ENCODE measurements around the gene SPINK2. TPM values are rescaled to one million over a fixed set of nuclear protein-coding genes. Genes with fewer than 3 reads are reported as not detected.
A peak's percentile ranks its signal among the peaks of the same experiment; 100 is the strongest.

The SPINK2 gene
- total and polyA plus RNA-seq, 10 of the 15 experiments (the other 5 are each of a cell fraction or from before 2014, with no cell fraction given): 0.13 to 1.0 (median 0.61) TPM; not detected in 1

DNA sequence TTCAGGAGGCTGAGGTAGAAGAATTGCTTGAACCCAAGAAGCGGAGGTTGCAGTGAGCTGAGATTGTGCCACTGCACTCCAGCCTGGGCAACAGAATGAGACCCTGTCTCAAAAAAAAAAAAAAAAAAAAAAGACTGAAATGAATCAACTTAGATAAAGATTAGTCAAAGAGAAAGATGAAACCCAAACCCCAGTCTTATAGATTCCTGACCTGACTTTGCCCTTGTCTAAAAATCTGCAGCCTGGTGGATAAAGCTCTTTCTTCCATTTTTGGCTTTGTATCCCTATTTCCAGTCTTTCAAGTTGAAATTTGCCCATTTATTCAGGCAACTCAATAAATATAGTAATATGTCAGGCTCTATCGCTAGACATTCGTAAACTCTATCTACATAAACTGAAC, 39.3 kb upstream of the SPINK2 start:
- Histone ChIP-seq H3K9me3 (replicated peaks; ENCODE audit: control insufficient read depth, insufficient read depth, low read length) (no peaks in the 10 kb centered on the region), H4K20me1 (ENCODE audit: control insufficient read depth, insufficient read depth) (no peaks in the 10 kb centered on the region), H3K27ac (ENCODE audit: control insufficient read depth, insufficient read depth) (no peak overlapping the region), H3K9ac (ENCODE audit: control insufficient read depth, insufficient read depth, low read length) (no peak overlapping the region), H3K36me3 (ENCODE audit: control insufficient read depth in 2 of 2, insufficient read depth in 2 of 2, low read length in 1 of 2) (no peaks in the 10 kb centered on the region), H3K4me1 (ENCODE audit: control insufficient read depth, insufficient read depth, low read length) (peaks cover 22% of the 10 kb centered on the region), H3K4me2 (ENCODE audit: control insufficient read depth, insufficient read depth) (no peak overlapping the region), H2AFZ (ENCODE audit: control insufficient read depth, low read depth, low read length) (no peak overlapping the region), H3K27me3 (replicated peaks in 1 of 2; ENCODE audit: control insufficient read depth in 2 of 2, insufficient read depth in 2 of 2, low read length in 1 of 2) (no peaks in the 10 kb centered on the region), H3K79me2 (ENCODE audit: control insufficient read depth, insufficient read depth, low read length) (no peaks in the 10 kb centered on the region), H3K4me3 (no peak overlapping the region)
- ATAC-seq: peak; percentile 67
- BruUV-seq (replicated peaks): no TSS peak
- ChIA-PET RAD21 (ENCODE audit: unreplicated experiment) (interaction anchor here (1.2 kb wide), 1 partner anchor 117 kb away, joined by 3 read pairs; the partner anchor contains the start of gene NOA1), SMC1A (ENCODE audit: uncharacterized antibody, unreplicated experiment) (interaction anchor here (1.2 to 2.2 kb wide), 3 partner anchors 9 to 51 kb away, joined by 3 to 6 read pairs (median 4); no protein-coding TSS in a partner anchor), POLR2A (interaction anchor here (0.7 kb wide), 1 partner anchor 317 kb away, joined by 3 read pairs; no protein-coding TSS in a partner anchor), CTCF (interaction anchor here (1.6 kb wide), 1 partner anchor 24 kb away, joined by 8 read pairs; no protein-coding TSS in a partner anchor)
- in situ Hi-C loops (cut with MboI) (no loop called here), intact Hi-C loops (cut with micrococcal nuclease; ENCODE audit: unreplicated experiment) (loop anchor here (5.0 kb wide), 1 partner anchor 47 kb away; the partner anchor contains the start of gene REST)
- no peak for DNase-seq (ENCODE audit: low read depth, low spot score)
- FAIRE-seq: no peak
- WGBS (ENCODE audit: insufficient coverage, insufficient replicate concordance, low lambda C conversion rate, missing lambda C conversion rate): 12% methylated on average over 3 of the region's 3 CpGs
- TF ChIP-seq DPF2 (IDR thresholded peaks at IDR 0.05) (no peak), BCL11A (IDR thresholded peaks at IDR 0.05; ENCODE audit: low read depth, low read length) (peak; percentile 45; the same call in 1 of the 2 replicates), IRF4 (IDR thresholded peaks at IDR 0.05; ENCODE audit: low read depth, low read length) (peak; percentile 79; the same call in 1 of the 2 replicates), JUNB (IDR thresholded peaks at IDR 0.05) (peak; percentile 95), PAX5 (IDR thresholded peaks at IDR 0.05; ENCODE audit: borderline replicate concordance, low read depth, low read length) (no peak), EED (IDR thresholded peaks at IDR 0.05; ENCODE audit: low read depth) (0 out of 2 replicates have a peak, but pooled peaks have one; percentile 19), PAX8 (IDR thresholded peaks at IDR 0.05) (no peak), NFIC (IDR thresholded peaks at IDR 0.05; ENCODE audit: low read depth, low read length) (peak; percentile 68), EP300 (IDR thresholded peaks at IDR 0.05; ENCODE audit: borderline replicate concordance in 1 of 2, control insufficient read depth in 1 of 2, low read depth in 2 of 2, low read length in 2 of 2) (0 out of 4 replicates have a peak, but pooled peaks of 1 of the 2 experiments have one; percentile 15), KDM1A (IDR thresholded peaks at IDR 0.05; ENCODE audit: borderline replicate concordance) (no peak), RUNX3 (IDR thresholded peaks at IDR 0.05; ENCODE audit: low read length) (peak; percentile 71)
- TF ChIP-seq, protein P1, sequence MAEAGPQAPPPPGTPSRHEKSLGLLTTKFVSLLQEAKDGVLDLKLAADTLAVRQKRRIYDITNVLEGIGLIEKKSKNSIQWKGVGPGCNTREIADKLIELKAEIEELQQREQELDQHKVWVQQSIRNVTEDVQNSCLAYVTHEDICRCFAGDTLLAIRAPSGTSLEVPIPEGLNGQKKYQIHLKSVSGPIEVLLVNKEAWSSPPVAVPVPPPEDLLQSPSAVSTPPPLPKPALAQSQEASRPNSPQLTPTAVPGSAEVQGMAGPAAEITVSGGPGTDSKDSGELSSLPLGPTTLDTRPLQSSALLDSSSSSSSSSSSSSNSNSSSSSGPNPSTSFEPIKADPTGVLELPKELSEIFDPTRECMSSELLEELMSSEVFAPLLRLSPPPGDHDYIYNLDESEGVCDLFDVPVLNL (IDR thresholded peaks at IDR 0.05; ENCODE audit: low read depth, low read length): no peak
- TF ChIP-seq, protein P2, sequence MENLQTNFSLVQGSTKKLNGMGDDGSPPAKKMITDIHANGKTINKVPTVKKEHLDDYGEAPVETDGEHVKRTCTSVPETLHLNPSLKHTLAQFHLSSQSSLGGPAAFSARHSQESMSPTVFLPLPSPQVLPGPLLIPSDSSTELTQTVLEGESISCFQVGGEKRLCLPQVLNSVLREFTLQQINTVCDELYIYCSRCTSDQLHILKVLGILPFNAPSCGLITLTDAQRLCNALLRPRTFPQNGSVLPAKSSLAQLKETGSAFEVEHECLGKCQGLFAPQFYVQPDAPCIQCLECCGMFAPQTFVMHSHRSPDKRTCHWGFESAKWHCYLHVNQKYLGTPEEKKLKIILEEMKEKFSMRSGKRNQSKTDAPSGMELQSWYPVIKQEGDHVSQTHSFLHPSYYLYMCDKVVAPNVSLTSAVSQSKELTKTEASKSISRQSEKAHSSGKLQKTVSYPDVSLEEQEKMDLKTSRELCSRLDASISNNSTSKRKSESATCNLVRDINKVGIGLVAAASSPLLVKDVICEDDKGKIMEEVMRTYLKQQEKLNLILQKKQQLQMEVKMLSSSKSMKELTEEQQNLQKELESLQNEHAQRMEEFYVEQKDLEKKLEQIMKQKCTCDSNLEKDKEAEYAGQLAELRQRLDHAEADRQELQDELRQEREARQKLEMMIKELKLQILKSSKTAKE (IDR thresholded peaks at IDR 0.05; ENCODE audit: low read depth, poor library complexity, severe bottlenecking): peak; percentile 35
- TF ChIP-seq, protein P3, sequence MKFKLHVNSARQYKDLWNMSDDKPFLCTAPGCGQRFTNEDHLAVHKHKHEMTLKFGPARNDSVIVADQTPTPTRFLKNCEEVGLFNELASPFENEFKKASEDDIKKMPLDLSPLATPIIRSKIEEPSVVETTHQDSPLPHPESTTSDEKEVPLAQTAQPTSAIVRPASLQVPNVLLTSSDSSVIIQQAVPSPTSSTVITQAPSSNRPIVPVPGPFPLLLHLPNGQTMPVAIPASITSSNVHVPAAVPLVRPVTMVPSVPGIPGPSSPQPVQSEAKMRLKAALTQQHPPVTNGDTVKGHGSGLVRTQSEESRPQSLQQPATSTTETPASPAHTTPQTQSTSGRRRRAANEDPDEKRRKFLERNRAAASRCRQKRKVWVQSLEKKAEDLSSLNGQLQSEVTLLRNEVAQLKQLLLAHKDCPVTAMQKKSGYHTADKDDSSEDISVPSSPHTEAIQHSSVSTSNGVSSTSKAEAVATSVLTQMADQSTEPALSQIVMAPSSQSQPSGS (IDR thresholded peaks at IDR 0.05; ENCODE audit: low read length): peak; percentile 36; the same call in 1 of the 2 replicates
- TF ChIP-seq, protein P4, sequence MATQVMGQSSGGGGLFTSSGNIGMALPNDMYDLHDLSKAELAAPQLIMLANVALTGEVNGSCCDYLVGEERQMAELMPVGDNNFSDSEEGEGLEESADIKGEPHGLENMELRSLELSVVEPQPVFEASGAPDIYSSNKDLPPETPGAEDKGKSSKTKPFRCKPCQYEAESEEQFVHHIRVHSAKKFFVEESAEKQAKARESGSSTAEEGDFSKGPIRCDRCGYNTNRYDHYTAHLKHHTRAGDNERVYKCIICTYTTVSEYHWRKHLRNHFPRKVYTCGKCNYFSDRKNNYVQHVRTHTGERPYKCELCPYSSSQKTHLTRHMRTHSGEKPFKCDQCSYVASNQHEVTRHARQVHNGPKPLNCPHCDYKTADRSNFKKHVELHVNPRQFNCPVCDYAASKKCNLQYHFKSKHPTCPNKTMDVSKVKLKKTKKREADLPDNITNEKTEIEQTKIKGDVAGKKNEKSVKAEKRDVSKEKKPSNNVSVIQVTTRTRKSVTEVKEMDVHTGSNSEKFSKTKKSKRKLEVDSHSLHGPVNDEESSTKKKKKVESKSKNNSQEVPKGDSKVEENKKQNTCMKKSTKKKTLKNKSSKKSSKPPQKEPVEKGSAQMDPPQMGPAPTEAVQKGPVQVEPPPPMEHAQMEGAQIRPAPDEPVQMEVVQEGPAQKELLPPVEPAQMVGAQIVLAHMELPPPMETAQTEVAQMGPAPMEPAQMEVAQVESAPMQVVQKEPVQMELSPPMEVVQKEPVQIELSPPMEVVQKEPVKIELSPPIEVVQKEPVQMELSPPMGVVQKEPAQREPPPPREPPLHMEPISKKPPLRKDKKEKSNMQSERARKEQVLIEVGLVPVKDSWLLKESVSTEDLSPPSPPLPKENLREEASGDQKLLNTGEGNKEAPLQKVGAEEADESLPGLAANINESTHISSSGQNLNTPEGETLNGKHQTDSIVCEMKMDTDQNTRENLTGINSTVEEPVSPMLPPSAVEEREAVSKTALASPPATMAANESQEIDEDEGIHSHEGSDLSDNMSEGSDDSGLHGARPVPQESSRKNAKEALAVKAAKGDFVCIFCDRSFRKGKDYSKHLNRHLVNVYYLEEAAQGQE (IDR thresholded peaks at IDR 0.05; ENCODE audit: low read depth, low read length): no peak

Data from GM12878 (cell line).